DND-41 (cell line): Measurements from ENCODE around the gene RELL1.

Source experiments
- ATAC-seq: fragments of 200-7000 bp; cut with Tn5 transposase; 3 replicates; pipeline ENCODE4 v1.9.1; 2021; ENCODE audit warnings: low read depth; ENCODE audit not compliant: insufficient read depth
- DNase-seq: peaks from one replicate; pipeline ENCODE4 v3.0.0-alpha.2; 2020
- H2AFZ ChIP-seq: 2 replicates; pipeline ENCODE4 v1.6.0; 2012; ENCODE audit warnings: low read depth, low read length
- H3K27ac ChIP-seq: 2 replicates; pipeline ENCODE4 v1.5.1; 2012; ENCODE audit warnings: low read length, inconsistent platforms
- H3K27me3 ChIP-seq: fragments of 200-600 bp; sonication (generic); 2 replicates; pipeline ENCODE4 v1.6.0; 2012; ENCODE audit warnings: low read length, mild to moderate bottlenecking, inconsistent platforms; ENCODE audit not compliant: insufficient read depth, poor library complexity
- H3K36me3 ChIP-seq: 2 replicates; pipeline ENCODE4 v1.5.1; 2012; ENCODE audit warnings: low read length, inconsistent platforms; ENCODE audit not compliant: insufficient read depth
- H3K4me1 ChIP-seq: 2 replicates; pipeline ENCODE4 v1.5.1; 2012; ENCODE audit warnings: mild to moderate bottlenecking, low read length; ENCODE audit not compliant: insufficient read depth
- H3K4me2 ChIP-seq: 2 replicates; pipeline ENCODE4 v1.6.0; 2012; ENCODE audit warnings: mild to moderate bottlenecking, moderate library complexity, low read length, inconsistent platforms; ENCODE audit not compliant: insufficient read depth
- H3K4me3 ChIP-seq, 2 experiments: fragments of 200-600 bp in 1 of 2; shearing (Covaris generic) in 1 of 2; 2 replicates each; pipeline ENCODE4 v1.5.1; 2012 to 2016; ENCODE audit warnings: inconsistent platforms in 2 of 2, low read length in 2 of 2, mild to moderate bottlenecking in 2 of 2, low read depth in 1 of 2, moderate library complexity in 1 of 2
- H3K79me2 ChIP-seq: 2 replicates; pipeline ENCODE4 v1.6.0; 2012; ENCODE audit warnings: low read length, inconsistent platforms; ENCODE audit not compliant: insufficient read depth
- H3K9ac ChIP-seq: 2 replicates; pipeline ENCODE4 v1.6.0; 2012; ENCODE audit warnings: low read depth, mild to moderate bottlenecking, inconsistent platforms, low read length, moderate library complexity
- H3K9me3 ChIP-seq: 2 replicates; pipeline ENCODE4 v1.5.1; 2012; ENCODE audit warnings: low read length, moderate library complexity, mild to moderate bottlenecking, inconsistent platforms; ENCODE audit not compliant: insufficient read depth, severe bottlenecking
- H4K20me1 ChIP-seq: 2 replicates; pipeline ENCODE4 v1.6.0; 2012; ENCODE audit warnings: low read length; ENCODE audit not compliant: insufficient read depth
- EZH2 ChIP-seq: IDR thresholded peaks from 3 replicates; pipeline ENCODE4 v1.6.1; 2012; ENCODE audit warnings: borderline replicate concordance, low read depth, mild to moderate bottlenecking, moderate library complexity, low read length, inconsistent platforms; ENCODE audit not compliant: severe bottlenecking
- TF ChIP-seq, protein P1 (sequence below): IDR thresholded peaks from 2 replicates; pipeline ENCODE4 v1.5.1; 2012; ENCODE audit warnings: borderline replicate concordance, low read length, moderate library complexity, mild to moderate bottlenecking; ENCODE audit not compliant: poor library complexity, severe bottlenecking; ENCODE audit errors: extremely low read depth

RELL1 gene

GRCh38 chr4:37609626-37610025 lies 76.5 kb downstream of the RELL1 start:
- TF ChIP-seq, protein P1, sequence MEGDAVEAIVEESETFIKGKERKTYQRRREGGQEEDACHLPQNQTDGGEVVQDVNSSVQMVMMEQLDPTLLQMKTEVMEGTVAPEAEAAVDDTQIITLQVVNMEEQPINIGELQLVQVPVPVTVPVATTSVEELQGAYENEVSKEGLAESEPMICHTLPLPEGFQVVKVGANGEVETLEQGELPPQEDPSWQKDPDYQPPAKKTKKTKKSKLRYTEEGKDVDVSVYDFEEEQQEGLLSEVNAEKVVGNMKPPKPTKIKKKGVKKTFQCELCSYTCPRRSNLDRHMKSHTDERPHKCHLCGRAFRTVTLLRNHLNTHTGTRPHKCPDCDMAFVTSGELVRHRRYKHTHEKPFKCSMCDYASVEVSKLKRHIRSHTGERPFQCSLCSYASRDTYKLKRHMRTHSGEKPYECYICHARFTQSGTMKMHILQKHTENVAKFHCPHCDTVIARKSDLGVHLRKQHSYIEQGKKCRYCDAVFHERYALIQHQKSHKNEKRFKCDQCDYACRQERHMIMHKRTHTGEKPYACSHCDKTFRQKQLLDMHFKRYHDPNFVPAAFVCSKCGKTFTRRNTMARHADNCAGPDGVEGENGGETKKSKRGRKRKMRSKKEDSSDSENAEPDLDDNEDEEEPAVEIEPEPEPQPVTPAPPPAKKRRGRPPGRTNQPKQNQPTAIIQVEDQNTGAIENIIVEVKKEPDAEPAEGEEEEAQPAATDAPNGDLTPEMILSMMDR, result no peak
- TF ChIP-seq EZH2, result no peak
- Histone ChIP-seq H4K20me1 (no peaks in the 10 kb centered on the region), H3K27me3 (no peaks in the 10 kb centered on the region), H3K79me2 (no peaks in the 10 kb centered on the region), H3K9ac (no peak overlapping the region), H3K4me3 (no peak overlapping the region), H3K9me3 (peaks cover 4% of the 10 kb centered on the region), H3K4me1 (no peaks in the 10 kb centered on the region), H3K27ac (no peak overlapping the region), H3K36me3 (peaks cover 20% of the 10 kb centered on the region), H3K4me2 (no peak overlapping the region), H2AFZ (no peak overlapping the region)
- no peak for ATAC-seq
- DNase-seq, result no peak

- no peak for DNase-seq
- TF ChIP-seq EZH2, result no peak
- TF ChIP-seq, protein P1, result no peak
Observed at GRCh38 chr4:37607018-37607417, 79.2 kb downstream of the RELL1 start.

DNA sequence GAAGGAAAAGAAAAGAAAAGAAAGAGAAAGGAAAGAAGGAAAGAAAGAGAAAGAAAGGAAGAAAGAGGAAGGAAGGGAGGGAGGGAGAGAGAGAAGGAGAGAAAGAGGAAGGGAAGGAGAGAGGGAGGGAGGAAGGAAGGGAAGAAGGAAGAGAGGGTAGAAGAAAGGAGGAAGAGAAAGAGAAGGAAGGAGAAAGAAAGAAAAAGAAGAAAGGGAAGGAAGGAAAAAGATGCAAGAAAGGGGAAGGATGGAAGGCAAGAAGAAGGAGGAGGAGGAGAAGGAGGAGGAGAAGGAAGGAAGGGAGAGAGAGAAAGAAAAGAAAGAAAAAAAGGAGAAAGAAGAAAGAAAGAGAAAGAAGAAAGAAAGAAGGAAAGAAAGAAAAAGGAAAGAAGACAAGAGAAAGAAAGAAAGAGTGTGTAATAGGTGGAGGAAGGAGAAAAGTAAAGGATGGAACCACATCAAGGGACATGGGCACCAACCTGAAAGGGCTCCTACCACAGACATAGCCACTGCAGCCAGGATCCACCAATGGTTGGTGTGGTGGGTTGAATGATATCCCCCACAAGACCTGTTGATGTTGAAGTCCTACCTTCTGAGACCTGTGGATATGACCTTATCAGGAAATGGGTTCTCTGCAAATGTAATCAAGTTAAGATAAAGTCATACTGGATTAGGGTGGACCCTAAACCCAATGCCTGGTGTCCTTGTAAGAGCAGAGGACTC lies 80.2 kb downstream of the RELL1 start:
- ATAC-seq, result peak; percentile 34; the same call in 1 of the 3 replicates
- no peaks in the 10 kb centered on the region for H3K79me2 ChIP-seq
- H3K9me3 ChIP-seq, result peaks cover 4% of the 10 kb centered on the region
- H3K4me1 ChIP-seq, result peaks cover 4% of the 10 kb centered on the region; the same call in 1 of the 2 replicates
- H3K36me3 ChIP-seq, result peaks cover 7% of the 10 kb centered on the region; the same call in 1 of the 2 replicates
- no peak overlapping the region for H3K4me2 ChIP-seq
- no peaks in the 10 kb centered on the region for H4K20me1 ChIP-seq
- TF ChIP-seq, protein P1, result no peak
- no peak for TF ChIP-seq EZH2
- no peak overlapping the region for H3K4me3 ChIP-seq
- DNase-seq, result no peak
- H3K27ac ChIP-seq, result no peak overlapping the region
- no peaks in the 10 kb centered on the region for H3K27me3 ChIP-seq
- no peak overlapping the region for H2AFZ ChIP-seq
- no peak overlapping the region for H3K9ac ChIP-seq

More at GRCh38 chr4:37607018-37607417, 79.2 kb downstream of the RELL1 start:
- peaks cover 12% of the 10 kb centered on the region; the same call in 1 of the 2 replicates for H3K36me3 ChIP-seq
- H3K9ac ChIP-seq, result no peak overlapping the region
- no peak for ATAC-seq
- H3K79me2 ChIP-seq, result no peaks in the 10 kb centered on the region
- H3K27me3 ChIP-seq, result no peaks in the 10 kb centered on the region
- no peak overlapping the region for H3K4me2 ChIP-seq
- no peak overlapping the region for H3K27ac ChIP-seq
- H3K4me3 ChIP-seq, result no peak overlapping the region
- no peaks in the 10 kb centered on the region for H4K20me1 ChIP-seq
- peaks cover 4% of the 10 kb centered on the region for H3K9me3 ChIP-seq
- H3K4me1 ChIP-seq, result peaks cover 4% of the 10 kb centered on the region; the same call in 1 of the 2 replicates
- H2AFZ ChIP-seq, result no peak overlapping the region
